Transverse colon (tissue), 4 donors: ENCODE results near the gene RRBP1.

Experiments used
- CTCF ChIP-seq, 5 experiments: fragments of 200-600 bp in 3 of 5; fragments of 450-650 bp in 2 of 5; sonication (generic) in 3 of 5; IDR thresholded peaks; 1 replicate in 2 of 5; 2 replicates in 3 of 5; pipeline ENCODE4 v1.5.1; 2016 to 2017; ENCODE audit warnings: antibody characterized with exemption in 5 of 5, inconsistent platforms in 3 of 5, mild to moderate bottlenecking in 2 of 5, moderate library complexity in 1 of 5
- EP300 ChIP-seq: sonication (generic); formaldehyde crosslinking; IDR thresholded peaks from one replicate; pipeline ENCODE4 v1.6.1; 2017; ENCODE audit warnings: antibody characterized with exemption, low read depth
- POLR2A ChIP-seq: fragments of 450-650 bp; IDR thresholded peaks from one replicate; pipeline ENCODE4 v1.6.1; 2016; ENCODE audit warnings: antibody characterized with exemption, mild to moderate bottlenecking, moderate library complexity
- POLR2AphosphoS5 ChIP-seq, 3 donors: sonication (generic); formaldehyde crosslinking; IDR thresholded peaks; one replicate each; pipeline ENCODE4 v1.6.1; 2016; ENCODE audit warnings: antibody characterized with exemption in 3 of 3

GRCh38 chr20:17711267-17711627 lies 29.2 kb upstream of the RRBP1 start:
- TF ChIP-seq CTCF (IDR thresholded peaks at IDR 0.05): no peak
- no peak for TF ChIP-seq POLR2AphosphoS5 (IDR thresholded peaks at IDR 0.05)
- TF ChIP-seq EP300: no peak
- TF ChIP-seq POLR2A: no peak
